ENCODE measurements around the gene MYO9B.

The MYO9B gene

GRCh38 chr19:17245535-17245984, 170.0 kb downstream of the MYO9B start, which contains the start of gene NR2F6:
Gene NR2F6, minus strand, starts transcription at chr19:17245919. Its CDS starts 699 bp downstream, at chr19:17245220.
- peak within 1 kb of the TSS; percentile 82 for H3K4me3 ChIP-seq (ENCODE audit: low read depth, low read length)
- POLR2A ChIA-PET, result no interaction called here
- no peak for TF ChIP-seq CTCF (IDR thresholded peaks at IDR 0.05; ENCODE audit: insufficient read depth, low read length, missing control alignments)
- no peak for DNase-seq (ENCODE audit: low read depth, low spot score)
- CTCF ChIA-PET, result no interaction called here

GRCh38 chr19:17246681-17247425, 171.3 kb downstream of the MYO9B start:
- no peak for TF ChIP-seq CTCF (IDR thresholded peaks at IDR 0.05; ENCODE audit: insufficient read depth, low read length, missing control alignments)
- H3K4me3 ChIP-seq (ENCODE audit: low read depth, low read length), result no peak overlapping the region; the same call in 1 of the 2 replicates
- DNase-seq (ENCODE audit: low read depth, low spot score), result no peak
- CTCF ChIA-PET, result interaction anchor here (1.0 kb wide), 2 partner anchors 11 to 36 kb away, joined by 3 read pairs; no protein-coding TSS in a partner anchor
- POLR2A ChIA-PET, result no interaction called here

- ChIA-PET CTCF (interaction anchor here (0.7 to 4.1 kb wide), 6 partner anchors 10 to 34 kb away, joined by 3 to 33 read pairs (median 4); partner anchors contain the start of genes ANKLE1 and USHBP1), POLR2A (no interaction called here)
- no peak for DNase-seq (ENCODE audit: low read depth, low spot score)
- no peak for TF ChIP-seq CTCF (IDR thresholded peaks at IDR 0.05; ENCODE audit: insufficient read depth, low read length, missing control alignments)
- no peak overlapping the region for H3K4me3 ChIP-seq (ENCODE audit: low read depth, low read length)
These were observed 172.6 kb downstream of the MYO9B start for GRCh38 chr19:17248011-17248776.

- TF ChIP-seq CTCF (IDR thresholded peaks at IDR 0.05; ENCODE audit: insufficient read depth, low read length, missing control alignments), result no peak
- ChIA-PET POLR2A (interaction anchor here (0.6 kb wide), 1 partner anchor 31 kb away, joined by 3 read pairs; no protein-coding TSS in a partner anchor), CTCF (interaction anchor here (1.0 to 4.1 kb wide), 3 partner anchors 8 to 15 kb away, joined by 3 to 33 read pairs (median 5); no protein-coding TSS in a partner anchor)
- H3K4me3 ChIP-seq (ENCODE audit: low read depth, low read length), result no peak overlapping the region
- no peak for DNase-seq (ENCODE audit: low read depth, low spot score)
These were observed 174.4 kb downstream of the MYO9B start for GRCh38 chr19:17249887-17250548.

GRCh38 chr19:17254636-17255035, 179.1 kb downstream of the MYO9B start:
- ChIA-PET CTCF (interaction anchor here (0.9 to 1.2 kb wide), 2 partner anchors 9 to 11 kb away, joined by 4 to 8 read pairs; partner anchors contain the start of gene USHBP1), POLR2A (interaction anchor here (1.0 kb wide), 1 partner anchor 10 kb away, joined by 3 read pairs; no protein-coding TSS in a partner anchor)
- DNase-seq (ENCODE audit: low read depth, low spot score), result no peak
- H3K4me3 ChIP-seq (ENCODE audit: low read depth, low read length), result no peak overlapping the region
- no peak for TF ChIP-seq CTCF (IDR thresholded peaks at IDR 0.05; ENCODE audit: insufficient read depth, low read length, missing control alignments)
